HCT116 (cell line): ENCODE data around the gene C2orf92. TPM values are rescaled to one million over a fixed set of nuclear protein-coding genes. Genes with fewer than 3 reads are reported as not detected.

ENCODE experiments used
- ATAC-seq: fragments of 200-7000 bp; cut with Tn5 transposase; 2 replicates; pipeline ENCODE4 v1.9.1; 2020; ENCODE audit warnings: mild to moderate bottlenecking, moderate library complexity
- BruUV-seq: library from RNA; stranded (reverse); fragments of 400-500 nt; replicated peaks from 2 replicates; lab custom pipeline; 2021; lab: Mats Ljungman, UMichigan
- CTCF ChIA-PET: fragments of 300-600 bp; sonication (Branson Sonifier 250); formaldehyde crosslinking; loops from one replicate; lab custom pipeline; 2021; ENCODE audit warnings: antibody characterized with exemption; lab: Charles Lee
- POLR2A ChIA-PET: fragments of 300-600, 350-600 bp; sonication (Branson Sonifier 250); formaldehyde crosslinking; loops from one replicate; lab custom pipeline; 2021; ENCODE audit warnings: antibody characterized with exemption; lab: Charles Lee
- RAD21 ChIA-PET, 2 experiments: fragments of 300-600 bp; sonication (Branson Sonifier 250); formaldehyde crosslinking; loops; one replicate each; lab custom pipeline; 2023; ENCODE audit warnings: low total read pairs in 2 of 2; ENCODE audit not compliant: uncharacterized antibody in 2 of 2, unreplicated experiment in 2 of 2, low non-redundant PET in 1 of 2; lab: Charles Lee
- DNase-seq: peaks from one replicate; pipeline ENCODE4 v3.0.0-alpha.2; 2010; ENCODE audit warnings: low read depth, low spot score
- H2AFZ ChIP-seq: fragments of 200-600 bp; shearing (Covaris generic), sonication (generic); 2 replicates; pipeline ENCODE4 v1.6.1; 2017; ENCODE audit warnings: low read depth, mixed run types, mixed read lengths, antibody characterized with exemption, low read length; ENCODE audit not compliant: poor library complexity, severe bottlenecking
- H3K27ac ChIP-seq: 2 replicates; pipeline ENCODE4 v1.5.1; 2012; ENCODE audit warnings: low read depth, low read length
- H3K27me3 ChIP-seq: fragments of 200-600 bp; sonication (generic); 2 replicates; pipeline ENCODE4 v1.6.1; 2016; ENCODE audit warnings: mixed run types, low read length, mixed read lengths; ENCODE audit not compliant: insufficient read depth
- H3K36me3 ChIP-seq, 2 experiments: fragments of 200-500 bp in 1 of 2; fragments of 200-600 bp in 1 of 2; sonication (Bioruptor generic) in 1 of 2; sonication (generic) in 1 of 2; 2 replicates each; pipeline versions ENCODE4 v1.5.1 to v1.6.1; 2014 to 2016; ENCODE audit warnings: low read length in 2 of 2, inconsistent platforms in 1 of 2, mixed read lengths in 1 of 2, mixed run types in 1 of 2; ENCODE audit not compliant: insufficient read depth in 2 of 2, control insufficient read depth in 1 of 2
- H3K4me1 ChIP-seq, 2 experiments: fragments of 200-600 bp in 1 of 2; sonication (generic) in 1 of 2; 2 replicates each; pipeline versions ENCODE4 v1.5.1 to v1.6.1; 2012 to 2017; ENCODE audit warnings: low read length in 2 of 2, inconsistent platforms in 1 of 2, mild to moderate bottlenecking in 1 of 2, mixed read lengths in 1 of 2, mixed run types in 1 of 2, moderate library complexity in 1 of 2; ENCODE audit not compliant: insufficient read depth in 2 of 2, control insufficient read depth in 1 of 2
- H3K4me2 ChIP-seq: fragments of 200-600 bp; sonication (generic); 2 replicates; pipeline ENCODE4 v1.6.1; 2017; ENCODE audit warnings: mixed run types, low read length, mixed read lengths
- H3K4me3 ChIP-seq, 2 experiments: fragments of 200-600 bp in 1 of 2; sonication (generic) in 1 of 2; replicated peaks in 1 of 2; 2 replicates each; pipeline ENCODE4 v1.5.1; 2011 to 2016; ENCODE audit warnings: low read length in 2 of 2, control low read depth in 1 of 2, low read depth in 1 of 2, mild to moderate bottlenecking in 1 of 2, mixed read lengths in 1 of 2, mixed run types in 1 of 2
- H3K79me2 ChIP-seq: fragments of 200-600 bp; sonication (generic); 2 replicates; pipeline ENCODE4 v1.6.1; 2017; ENCODE audit warnings: mild to moderate bottlenecking, mixed run types, low read length, moderate library complexity, mixed read lengths; ENCODE audit not compliant: insufficient read depth
- H3K9ac ChIP-seq: fragments of 200-600 bp; sonication (generic); 2 replicates; pipeline ENCODE4 v1.6.1; 2016; ENCODE audit warnings: low read length, mixed read lengths
- H3K9me2 ChIP-seq: fragments of 200-600 bp; sonication (generic), shearing (Covaris generic); 2 replicates; pipeline ENCODE4 v1.6.1; 2017; ENCODE audit warnings: mixed run types, mild to moderate bottlenecking, moderate library complexity; ENCODE audit not compliant: insufficient read depth
- H3K9me3 ChIP-seq, 2 experiments: fragments of 200-500 bp in 1 of 2; fragments of 200-600 bp in 1 of 2; sonication (Bioruptor generic) in 1 of 2; sonication (generic) in 1 of 2; 2 replicates each; pipeline ENCODE4 v1.6.1; 2014 to 2017; ENCODE audit warnings: low read length in 2 of 2, mixed read lengths in 2 of 2, inconsistent platforms in 1 of 2, low read depth in 1 of 2, mild to moderate bottlenecking in 1 of 2, mixed run types in 1 of 2, moderate library complexity in 1 of 2; ENCODE audit not compliant: control insufficient read depth in 1 of 2, insufficient read depth in 1 of 2
- H4K20me1 ChIP-seq: fragments of 200-600 bp; sonication (generic), shearing (Covaris generic); 2 replicates; pipeline ENCODE4 v1.6.1; 2017; ENCODE audit warnings: mixed run types, mild to moderate bottlenecking, moderate library complexity; ENCODE audit not compliant: insufficient read depth
- ATF3 ChIP-seq: IDR thresholded peaks from 2 replicates; pipeline ENCODE4 v1.6.1; 2012
- CBX3 ChIP-seq: IDR thresholded peaks from 2 replicates; pipeline ENCODE4 v1.6.1; 2012; ENCODE audit warnings: low read depth
- CEBPB ChIP-seq: IDR thresholded peaks from 2 replicates; pipeline ENCODE4 v1.6.1; 2012; ENCODE audit warnings: low read depth
- EZH2 ChIP-seq: fragments of 200-600 bp; sonication (generic); IDR thresholded peaks from 2 replicates; pipeline ENCODE4 v1.6.1; 2017; ENCODE audit warnings: antibody characterized with exemption, mixed run types
- EZH2phosphoT487 ChIP-seq: fragments of 200-600 bp; IDR thresholded peaks from 2 replicates; pipeline ENCODE4 v1.6.1; 2018; ENCODE audit warnings: antibody characterized with exemption, borderline replicate concordance
- FOSL1 ChIP-seq: IDR thresholded peaks from 2 replicates; pipeline ENCODE4 v1.6.1; 2012; ENCODE audit warnings: low read depth
- JUND ChIP-seq: IDR thresholded peaks from 2 replicates; pipeline ENCODE4 v1.6.1; 2012
- RAD21 ChIP-seq: IDR thresholded peaks from 2 replicates; pipeline ENCODE4 v1.6.1; 2012; ENCODE audit warnings: low read depth, mild to moderate bottlenecking
- SP1 ChIP-seq: IDR thresholded peaks from 2 replicates; pipeline ENCODE4 v1.6.1; 2012; ENCODE audit warnings: low read depth
- SRF ChIP-seq: IDR thresholded peaks from 2 replicates; pipeline ENCODE4 v1.6.1; 2012; ENCODE audit warnings: low read depth
- TCF7L2 ChIP-seq: IDR thresholded peaks from 2 replicates; pipeline ENCODE4 v1.7.0; 2011; ENCODE audit warnings: borderline replicate concordance, inconsistent platforms; ENCODE audit not compliant: insufficient read depth, insufficient read length; ENCODE audit errors: extremely low read depth
- ZBTB33 ChIP-seq: IDR thresholded peaks from 2 replicates; pipeline ENCODE4 v1.6.1; 2011; ENCODE audit warnings: mild to moderate bottlenecking, low read length, moderate library complexity; ENCODE audit not compliant: insufficient replicate concordance; ENCODE audit errors: extremely low read depth
- ZFX ChIP-seq: fragments of 450-650 bp; IDR thresholded peaks from 2 replicates; pipeline ENCODE4 v1.6.1; 2017
- intact Hi-C: fragments of 100-400 bp; cut with micrococcal nuclease; formaldehyde crosslinking; loops from 2 replicates; pipeline ENCODE4 v1.10.0; 2022
- total RNA-seq: library from RNA; stranded (reverse); gene quantifications from one replicate; pipeline ENCODE4 v1.2.1, GENCODE V29; 2021; ENCODE audit not compliant: unreplicated experiment
- TF ChIP-seq, protein P1 (sequence below): IDR thresholded peaks from 2 replicates; pipeline ENCODE4 v1.6.1; 2012; ENCODE audit warnings: low read depth

Gene C2orf92
- total RNA-seq, 1 experiment from 2014 or later = 3.0 TPM

DNA sequence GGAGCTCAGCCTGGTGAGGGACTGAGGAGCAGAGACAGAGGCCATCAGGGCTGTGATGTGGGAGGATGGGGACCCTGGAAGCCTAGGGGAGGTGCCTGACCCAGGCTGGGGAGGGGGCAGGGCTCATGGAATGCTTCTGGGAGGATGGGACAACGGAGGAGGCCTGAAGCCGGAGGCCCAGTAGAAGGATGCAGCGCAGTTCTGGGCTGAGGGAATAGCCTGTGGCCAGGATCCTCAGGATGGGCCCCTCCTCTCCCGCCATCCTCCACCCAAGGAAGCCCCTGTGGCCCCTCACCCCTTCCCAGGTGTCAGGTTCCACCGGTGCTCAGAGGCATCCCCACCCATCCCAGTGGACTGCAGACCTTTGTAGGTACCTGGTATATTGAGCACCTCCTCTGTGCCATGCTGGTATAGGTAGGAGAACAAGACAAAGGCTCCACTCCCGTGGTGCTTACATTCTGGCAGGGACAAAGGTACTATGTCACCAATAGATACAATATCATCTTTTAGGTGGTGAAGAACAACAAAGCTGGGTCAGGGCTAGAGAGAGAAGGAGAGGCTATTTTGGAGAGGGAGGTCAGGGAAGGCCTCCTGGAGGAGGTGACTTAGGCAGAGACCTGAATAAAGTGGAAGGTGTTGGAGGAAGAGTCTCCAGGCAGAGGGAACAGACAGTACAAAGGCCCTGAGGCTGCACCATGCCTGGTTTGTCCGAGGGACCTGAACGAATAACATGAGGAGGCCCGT, 46.6 kb downstream of the C2orf92 start:
- TF ChIP-seq SRF (no peak), CEBPB (no peak), EZH2 (no peak), TCF7L2 (no peak), CBX3 (no peak), EZH2phosphoT487 (no peak), FOSL1 (no peak), ZBTB33 (no peak), SP1 (no peak), JUND (no peak), RAD21 (no peak), ZFX (no peak), ATF3 (no peak)
- TF ChIP-seq, protein P1, sequence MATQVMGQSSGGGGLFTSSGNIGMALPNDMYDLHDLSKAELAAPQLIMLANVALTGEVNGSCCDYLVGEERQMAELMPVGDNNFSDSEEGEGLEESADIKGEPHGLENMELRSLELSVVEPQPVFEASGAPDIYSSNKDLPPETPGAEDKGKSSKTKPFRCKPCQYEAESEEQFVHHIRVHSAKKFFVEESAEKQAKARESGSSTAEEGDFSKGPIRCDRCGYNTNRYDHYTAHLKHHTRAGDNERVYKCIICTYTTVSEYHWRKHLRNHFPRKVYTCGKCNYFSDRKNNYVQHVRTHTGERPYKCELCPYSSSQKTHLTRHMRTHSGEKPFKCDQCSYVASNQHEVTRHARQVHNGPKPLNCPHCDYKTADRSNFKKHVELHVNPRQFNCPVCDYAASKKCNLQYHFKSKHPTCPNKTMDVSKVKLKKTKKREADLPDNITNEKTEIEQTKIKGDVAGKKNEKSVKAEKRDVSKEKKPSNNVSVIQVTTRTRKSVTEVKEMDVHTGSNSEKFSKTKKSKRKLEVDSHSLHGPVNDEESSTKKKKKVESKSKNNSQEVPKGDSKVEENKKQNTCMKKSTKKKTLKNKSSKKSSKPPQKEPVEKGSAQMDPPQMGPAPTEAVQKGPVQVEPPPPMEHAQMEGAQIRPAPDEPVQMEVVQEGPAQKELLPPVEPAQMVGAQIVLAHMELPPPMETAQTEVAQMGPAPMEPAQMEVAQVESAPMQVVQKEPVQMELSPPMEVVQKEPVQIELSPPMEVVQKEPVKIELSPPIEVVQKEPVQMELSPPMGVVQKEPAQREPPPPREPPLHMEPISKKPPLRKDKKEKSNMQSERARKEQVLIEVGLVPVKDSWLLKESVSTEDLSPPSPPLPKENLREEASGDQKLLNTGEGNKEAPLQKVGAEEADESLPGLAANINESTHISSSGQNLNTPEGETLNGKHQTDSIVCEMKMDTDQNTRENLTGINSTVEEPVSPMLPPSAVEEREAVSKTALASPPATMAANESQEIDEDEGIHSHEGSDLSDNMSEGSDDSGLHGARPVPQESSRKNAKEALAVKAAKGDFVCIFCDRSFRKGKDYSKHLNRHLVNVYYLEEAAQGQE = no peak
- Histone ChIP-seq H3K9ac (no peak overlapping the region), H4K20me1 (no peaks in the 10 kb centered on the region), H3K79me2 (no peaks in the 10 kb centered on the region), H3K9me3 (no peaks in the 10 kb centered on the region), H3K9me2 (no peaks in the 10 kb centered on the region), H3K4me3 (no peak overlapping the region), H3K27ac (no peak overlapping the region), H3K4me1 (no peaks in the 10 kb centered on the region), H2AFZ (no peak overlapping the region), H3K36me3 (no peaks in the 10 kb centered on the region), H3K4me2 (no peak overlapping the region), H3K27me3 (no peaks in the 10 kb centered on the region)
- DNase-seq (no peak), ATAC-seq (no peak)
- CTCF ChIA-PET = no interaction called here
- intact Hi-C loops = no loop called here
- BruUV-seq = no TSS peak
- POLR2A ChIA-PET = no interaction called here
- RAD21 ChIA-PET = no interaction called here
